Measurements from ENCODE around the gene GALNT2. TPM values are rescaled to one million over a fixed set of nuclear protein-coding genes. Genes with fewer than 3 reads are reported as not detected.

The GALNT2 gene
- total and polyA plus RNA-seq, 2 experiments from 2014 or later: 17.8 to 48.3 TPM

DNA sequence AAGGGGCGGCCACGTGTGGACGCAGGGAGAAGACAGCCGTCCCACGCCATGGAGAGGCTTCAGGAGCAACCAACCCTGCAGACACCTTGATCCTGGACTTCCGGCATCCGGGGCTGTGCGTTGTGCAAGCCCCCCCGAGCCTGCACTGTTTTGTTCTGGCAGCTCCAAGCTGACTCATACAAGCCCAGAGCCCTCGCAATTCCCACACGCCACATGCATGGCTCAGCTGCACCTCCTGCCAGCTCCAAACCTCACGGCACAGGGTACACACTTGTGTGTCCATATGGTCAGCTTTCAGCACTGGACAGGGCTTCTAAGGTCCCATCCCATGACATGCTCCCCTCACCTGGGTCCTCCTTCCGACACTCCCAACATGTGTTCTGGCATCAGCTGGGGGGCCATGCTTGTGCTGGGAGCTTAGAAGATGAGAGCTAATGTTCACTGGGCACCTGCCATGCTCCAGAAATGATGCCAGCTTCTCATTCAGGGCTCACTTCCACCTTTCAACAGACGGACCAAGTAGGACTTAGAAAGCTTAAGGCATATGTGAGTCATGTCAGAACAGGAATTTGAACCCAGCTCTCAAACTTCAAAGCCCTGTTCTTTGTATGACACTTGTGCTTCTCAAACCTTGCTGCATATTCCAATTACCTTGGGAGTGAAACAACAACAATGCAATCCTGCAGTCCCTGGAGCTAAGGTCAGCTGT is 221.8 kb downstream of the GALNT2 start:
- H3K79me2 ChIP-seq (replicated peaks; ENCODE audit: insufficient read depth): no peaks in the 10 kb centered on the region
- no peak overlapping the region for H3K4me3 ChIP-seq
- H3F3A ChIP-seq (replicated peaks; ENCODE audit: low read depth): 0 out of 2 replicates have a peak, but pooled peaks cover 2% of the 10 kb centered on the region
- Mint-ChIP-seq H3K27ac (no peak overlapping the region), H3K36me3 (ENCODE audit: low read depth) (no peaks in the 10 kb centered on the region), H3K9me3 (no peaks in the 10 kb centered on the region), H3K27me3 (ENCODE audit: insufficient read depth, low read depth, poor library complexity) (peaks cover 14% of the 10 kb centered on the region), H3K4me1 (peaks cover 25% of the 10 kb centered on the region), H3K4me3 (no peak overlapping the region)
- TF ChIP-seq, protein P1, sequence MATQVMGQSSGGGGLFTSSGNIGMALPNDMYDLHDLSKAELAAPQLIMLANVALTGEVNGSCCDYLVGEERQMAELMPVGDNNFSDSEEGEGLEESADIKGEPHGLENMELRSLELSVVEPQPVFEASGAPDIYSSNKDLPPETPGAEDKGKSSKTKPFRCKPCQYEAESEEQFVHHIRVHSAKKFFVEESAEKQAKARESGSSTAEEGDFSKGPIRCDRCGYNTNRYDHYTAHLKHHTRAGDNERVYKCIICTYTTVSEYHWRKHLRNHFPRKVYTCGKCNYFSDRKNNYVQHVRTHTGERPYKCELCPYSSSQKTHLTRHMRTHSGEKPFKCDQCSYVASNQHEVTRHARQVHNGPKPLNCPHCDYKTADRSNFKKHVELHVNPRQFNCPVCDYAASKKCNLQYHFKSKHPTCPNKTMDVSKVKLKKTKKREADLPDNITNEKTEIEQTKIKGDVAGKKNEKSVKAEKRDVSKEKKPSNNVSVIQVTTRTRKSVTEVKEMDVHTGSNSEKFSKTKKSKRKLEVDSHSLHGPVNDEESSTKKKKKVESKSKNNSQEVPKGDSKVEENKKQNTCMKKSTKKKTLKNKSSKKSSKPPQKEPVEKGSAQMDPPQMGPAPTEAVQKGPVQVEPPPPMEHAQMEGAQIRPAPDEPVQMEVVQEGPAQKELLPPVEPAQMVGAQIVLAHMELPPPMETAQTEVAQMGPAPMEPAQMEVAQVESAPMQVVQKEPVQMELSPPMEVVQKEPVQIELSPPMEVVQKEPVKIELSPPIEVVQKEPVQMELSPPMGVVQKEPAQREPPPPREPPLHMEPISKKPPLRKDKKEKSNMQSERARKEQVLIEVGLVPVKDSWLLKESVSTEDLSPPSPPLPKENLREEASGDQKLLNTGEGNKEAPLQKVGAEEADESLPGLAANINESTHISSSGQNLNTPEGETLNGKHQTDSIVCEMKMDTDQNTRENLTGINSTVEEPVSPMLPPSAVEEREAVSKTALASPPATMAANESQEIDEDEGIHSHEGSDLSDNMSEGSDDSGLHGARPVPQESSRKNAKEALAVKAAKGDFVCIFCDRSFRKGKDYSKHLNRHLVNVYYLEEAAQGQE (IDR thresholded peaks at IDR 0.05; ENCODE audit: unreplicated experiment): peak; percentile 46
- TF ChIP-seq CREB1 (CRISPR knock-in tag; IDR thresholded peaks at IDR 0.05; ENCODE audit: low read depth): no peak
- H3K27me3 ChIP-seq (ENCODE audit: insufficient read depth): peaks cover 7% of the 10 kb centered on the region
- no peak for DNase-seq (ENCODE audit: low spot score)
- no peaks in the 10 kb centered on the region for H3K36me3 ChIP-seq (ENCODE audit: insufficient read depth)
- no peaks in the 10 kb centered on the region for H3K9me2 ChIP-seq (ENCODE audit: insufficient read depth)
- H3K27ac ChIP-seq (ENCODE audit: low read depth): no peak overlapping the region
- H3K4me1 ChIP-seq (ENCODE audit: insufficient read depth): peaks cover 16% of the 10 kb centered on the region
- no peak overlapping the region for H3K4me2 ChIP-seq
- no peak for ATAC-seq
- H4K20me1 ChIP-seq (replicated peaks; ENCODE audit: insufficient read depth): no peaks in the 10 kb centered on the region
- no peak overlapping the region for H2AFZ ChIP-seq

DNA sequence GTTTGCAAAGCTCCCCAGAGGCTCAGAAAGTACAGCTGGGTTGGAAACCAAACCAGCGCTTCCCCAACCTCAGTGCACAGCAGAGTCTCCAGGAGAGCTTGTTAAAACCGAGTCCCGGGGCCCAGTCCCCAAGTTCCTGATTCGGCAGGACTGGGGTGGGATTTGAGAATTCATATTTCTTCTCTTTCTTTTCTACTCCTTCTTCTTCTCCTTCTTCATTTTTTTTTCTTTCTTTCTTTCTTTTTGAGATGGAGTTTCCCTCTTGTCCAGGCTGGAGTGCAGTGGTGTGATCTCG is 222.3 kb downstream of the GALNT2 start:
- Histone ChIP-seq H4K20me1 (replicated peaks; ENCODE audit: insufficient read depth) (no peaks in the 10 kb centered on the region), H3K9me2 (ENCODE audit: insufficient read depth) (no peaks in the 10 kb centered on the region), H3K36me3 (ENCODE audit: insufficient read depth) (no peaks in the 10 kb centered on the region), H3K4me1 (ENCODE audit: insufficient read depth) (peaks cover 16% of the 10 kb centered on the region), H2AFZ (no peak overlapping the region), H3K27me3 (ENCODE audit: insufficient read depth) (peaks cover 7% of the 10 kb centered on the region), H3K4me3 (no peak overlapping the region), H3K27ac (ENCODE audit: low read depth) (no peak overlapping the region), H3K79me2 (replicated peaks; ENCODE audit: insufficient read depth) (no peaks in the 10 kb centered on the region), H3F3A (replicated peaks; ENCODE audit: low read depth) (0 out of 2 replicates have a peak, but pooled peaks cover 2% of the 10 kb centered on the region), H3K4me2 (no peak overlapping the region)
- DNase-seq (ENCODE audit: low spot score) (no peak), ATAC-seq (no peak)
- Mint-ChIP-seq H3K27ac (no peak overlapping the region), H3K36me3 (ENCODE audit: low read depth) (no peaks in the 10 kb centered on the region), H3K9me3 (no peaks in the 10 kb centered on the region), H3K4me3 (no peak overlapping the region), H3K27me3 (ENCODE audit: insufficient read depth, low read depth, poor library complexity) (peaks cover 11% of the 10 kb centered on the region), H3K4me1 (peaks cover 25% of the 10 kb centered on the region)
- TF ChIP-seq EZH2phosphoT487 (IDR thresholded peaks at IDR 0.05; ENCODE audit: unreplicated experiment) (no peak), CREB1 (CRISPR knock-in tag; IDR thresholded peaks at IDR 0.05; ENCODE audit: low read depth) (no peak), ZNF331 (CRISPR knock-in tag; IDR thresholded peaks at IDR 0.05; ENCODE audit: low read depth) (no peak), EZH2 (IDR thresholded peaks at IDR 0.05; ENCODE audit: low read depth, unreplicated experiment) (no peak), NANOG (IDR thresholded peaks at IDR 0.05; ENCODE audit: borderline replicate concordance) (no peak), JUNB (IDR thresholded peaks at IDR 0.05; ENCODE audit: unreplicated experiment) (no peak), POLR2AphosphoS5 (IDR thresholded peaks at IDR 0.05; ENCODE audit: low read depth) (no peak)
- TF ChIP-seq, protein P2, sequence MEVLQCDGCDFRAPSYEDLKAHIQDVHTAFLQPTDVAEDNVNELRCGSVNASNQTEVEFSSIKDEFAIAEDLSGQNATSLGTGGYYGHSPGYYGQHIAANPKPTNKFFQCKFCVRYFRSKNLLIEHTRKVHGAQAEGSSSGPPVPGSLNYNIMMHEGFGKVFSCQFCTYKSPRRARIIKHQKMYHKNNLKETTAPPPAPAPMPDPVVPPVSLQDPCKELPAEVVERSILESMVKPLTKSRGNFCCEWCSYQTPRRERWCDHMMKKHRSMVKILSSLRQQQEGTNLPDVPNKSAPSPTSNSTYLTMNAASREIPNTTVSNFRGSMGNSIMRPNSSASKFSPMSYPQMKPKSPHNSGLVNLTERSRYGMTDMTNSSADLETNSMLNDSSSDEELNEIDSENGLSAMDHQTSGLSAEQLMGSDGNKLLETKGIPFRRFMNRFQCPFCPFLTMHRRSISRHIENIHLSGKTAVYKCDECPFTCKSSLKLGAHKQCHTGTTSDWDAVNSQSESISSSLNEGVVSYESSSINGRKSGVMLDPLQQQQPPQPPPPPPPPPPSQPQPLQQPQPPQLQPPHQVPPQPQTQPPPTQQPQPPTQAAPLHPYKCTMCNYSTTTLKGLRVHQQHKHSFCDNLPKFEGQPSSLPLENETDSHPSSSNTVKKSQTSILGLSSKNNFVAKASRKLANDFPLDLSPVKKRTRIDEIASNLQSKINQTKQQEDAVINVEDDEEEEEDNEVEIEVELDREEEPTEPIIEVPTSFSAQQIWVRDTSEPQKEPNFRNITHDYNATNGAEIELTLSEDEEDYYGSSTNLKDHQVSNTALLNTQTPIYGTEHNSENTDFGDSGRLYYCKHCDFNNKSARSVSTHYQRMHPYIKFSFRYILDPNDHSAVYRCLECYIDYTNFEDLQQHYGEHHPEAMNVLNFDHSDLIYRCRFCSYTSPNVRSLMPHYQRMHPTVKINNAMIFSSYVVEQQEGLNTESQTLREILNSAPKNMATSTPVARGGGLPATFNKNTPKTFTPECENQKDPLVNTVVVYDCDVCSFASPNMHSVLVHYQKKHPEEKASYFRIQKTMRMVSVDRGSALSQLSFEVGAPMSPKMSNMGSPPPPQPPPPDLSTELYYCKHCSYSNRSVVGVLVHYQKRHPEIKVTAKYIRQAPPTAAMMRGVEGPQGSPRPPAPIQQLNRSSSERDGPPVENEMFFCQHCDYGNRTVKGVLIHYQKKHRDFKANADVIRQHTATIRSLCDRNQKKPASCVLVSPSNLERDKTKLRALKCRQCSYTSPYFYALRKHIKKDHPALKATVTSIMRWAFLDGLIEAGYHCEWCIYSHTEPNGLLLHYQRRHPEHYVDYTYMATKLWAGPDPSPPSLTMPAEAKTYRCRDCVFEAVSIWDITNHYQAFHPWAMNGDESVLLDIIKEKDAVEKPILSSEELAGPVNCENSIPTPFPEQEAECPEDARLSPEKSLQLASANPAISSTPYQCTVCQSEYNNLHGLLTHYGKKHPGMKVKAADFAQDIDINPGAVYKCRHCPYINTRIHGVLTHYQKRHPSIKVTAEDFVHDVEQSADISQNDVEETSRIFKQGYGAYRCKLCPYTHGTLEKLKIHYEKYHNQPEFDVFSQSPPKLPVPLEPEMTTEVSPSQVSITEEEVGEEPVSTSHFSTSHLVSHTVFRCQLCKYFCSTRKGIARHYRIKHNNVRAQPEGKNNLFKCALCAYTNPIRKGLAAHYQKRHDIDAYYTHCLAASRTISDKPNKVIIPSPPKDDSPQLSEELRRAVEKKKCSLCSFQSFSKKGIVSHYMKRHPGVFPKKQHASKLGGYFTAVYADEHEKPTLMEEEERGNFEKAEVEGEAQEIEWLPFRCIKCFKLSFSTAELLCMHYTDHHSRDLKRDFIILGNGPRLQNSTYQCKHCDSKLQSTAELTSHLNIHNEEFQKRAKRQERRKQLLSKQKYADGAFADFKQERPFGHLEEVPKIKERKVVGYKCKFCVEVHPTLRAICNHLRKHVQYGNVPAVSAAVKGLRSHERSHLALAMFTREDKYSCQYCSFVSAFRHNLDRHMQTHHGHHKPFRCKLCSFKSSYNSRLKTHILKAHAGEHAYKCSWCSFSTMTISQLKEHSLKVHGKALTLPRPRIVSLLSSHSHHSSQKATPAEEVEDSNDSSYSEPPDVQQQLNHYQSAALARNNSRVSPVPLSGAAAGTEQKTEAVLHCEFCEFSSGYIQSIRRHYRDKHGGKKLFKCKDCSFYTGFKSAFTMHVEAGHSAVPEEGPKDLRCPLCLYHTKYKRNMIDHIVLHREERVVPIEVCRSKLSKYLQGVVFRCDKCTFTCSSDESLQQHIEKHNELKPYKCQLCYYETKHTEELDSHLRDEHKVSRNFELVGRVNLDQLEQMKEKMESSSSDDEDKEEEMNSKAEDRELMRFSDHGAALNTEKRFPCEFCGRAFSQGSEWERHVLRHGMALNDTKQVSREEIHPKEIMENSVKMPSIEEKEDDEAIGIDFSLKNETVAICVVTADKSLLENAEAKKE (CRISPR knock-in tag; IDR thresholded peaks at IDR 0.05): no peak
- TF ChIP-seq, protein P3, sequence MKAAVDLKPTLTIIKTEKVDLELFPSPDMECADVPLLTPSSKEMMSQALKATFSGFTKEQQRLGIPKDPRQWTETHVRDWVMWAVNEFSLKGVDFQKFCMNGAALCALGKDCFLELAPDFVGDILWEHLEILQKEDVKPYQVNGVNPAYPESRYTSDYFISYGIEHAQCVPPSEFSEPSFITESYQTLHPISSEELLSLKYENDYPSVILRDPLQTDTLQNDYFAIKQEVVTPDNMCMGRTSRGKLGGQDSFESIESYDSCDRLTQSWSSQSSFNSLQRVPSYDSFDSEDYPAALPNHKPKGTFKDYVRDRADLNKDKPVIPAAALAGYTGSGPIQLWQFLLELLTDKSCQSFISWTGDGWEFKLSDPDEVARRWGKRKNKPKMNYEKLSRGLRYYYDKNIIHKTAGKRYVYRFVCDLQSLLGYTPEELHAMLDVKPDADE (IDR thresholded peaks at IDR 0.05): no peak

Measured in GM23338 (cell line).